ENCODE measurements around the gene CXCL14.

CXCL14 gene

GRCh38 chr5:135566422-135567400 lies 12.1 kb downstream of the CXCL14 start:
- no peak for DNase-seq

GRCh38 chr5:135565725-135566421 lies 12.9 kb downstream of the CXCL14 start:
- peak in 1 of 2 experiments; percentile 64 for DNase-seq

- no peak for DNase-seq
These were observed 13.5 kb downstream of the CXCL14 start for GRCh38 chr5:135565266-135565665.

DNA sequence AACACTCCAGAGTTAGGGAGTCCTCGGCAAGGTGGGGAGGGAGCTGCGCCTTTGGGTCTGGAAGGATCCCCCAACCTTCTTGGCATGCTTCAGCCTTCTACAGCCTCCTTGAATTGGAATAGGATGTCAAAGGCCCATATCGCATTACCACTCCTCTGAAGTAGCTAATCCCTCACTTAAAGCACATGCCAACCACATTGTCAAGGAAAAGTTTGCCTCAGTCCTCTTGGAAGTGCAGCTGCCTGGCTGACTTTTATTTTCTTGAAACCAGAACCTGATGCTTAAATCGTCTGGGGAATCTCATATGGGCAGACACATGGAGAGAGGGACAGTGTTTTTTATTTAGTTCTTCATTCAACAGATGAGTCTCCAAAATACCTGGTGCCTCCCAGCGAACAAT lies 14.5 kb downstream of the CXCL14 start:
- no peak for DNase-seq

DNA sequence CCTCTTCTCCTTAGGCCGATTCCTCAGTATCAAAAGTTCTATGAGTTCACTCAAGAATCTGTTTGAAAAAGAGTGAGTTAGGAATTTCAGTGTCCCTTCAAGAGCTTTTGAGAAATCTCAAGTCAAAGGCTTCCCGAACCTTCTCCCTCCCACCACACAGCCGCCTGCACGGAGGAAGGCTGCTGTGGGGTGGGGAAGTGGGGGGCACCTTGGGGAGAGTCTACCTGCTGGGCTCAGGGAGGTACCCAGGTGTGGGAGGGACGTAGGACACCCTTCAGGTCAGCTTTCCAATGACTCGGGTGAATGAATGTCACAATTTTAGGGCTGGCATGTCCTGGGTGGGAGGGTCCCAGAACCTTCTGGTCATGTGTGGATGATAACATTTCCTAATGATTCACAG lies 17.5 kb downstream of the CXCL14 start:
- DNase-seq: no peak

GRCh38 chr5:135560858-135561257 lies 17.9 kb downstream of the CXCL14 start:
- peak; percentile 19 to 83 for DNase-seq

- peak in 1 of 2 experiments; percentile 3 for DNase-seq
These were observed 19.4 kb downstream of the CXCL14 start for GRCh38 chr5:135559354-135559753.

DNA sequence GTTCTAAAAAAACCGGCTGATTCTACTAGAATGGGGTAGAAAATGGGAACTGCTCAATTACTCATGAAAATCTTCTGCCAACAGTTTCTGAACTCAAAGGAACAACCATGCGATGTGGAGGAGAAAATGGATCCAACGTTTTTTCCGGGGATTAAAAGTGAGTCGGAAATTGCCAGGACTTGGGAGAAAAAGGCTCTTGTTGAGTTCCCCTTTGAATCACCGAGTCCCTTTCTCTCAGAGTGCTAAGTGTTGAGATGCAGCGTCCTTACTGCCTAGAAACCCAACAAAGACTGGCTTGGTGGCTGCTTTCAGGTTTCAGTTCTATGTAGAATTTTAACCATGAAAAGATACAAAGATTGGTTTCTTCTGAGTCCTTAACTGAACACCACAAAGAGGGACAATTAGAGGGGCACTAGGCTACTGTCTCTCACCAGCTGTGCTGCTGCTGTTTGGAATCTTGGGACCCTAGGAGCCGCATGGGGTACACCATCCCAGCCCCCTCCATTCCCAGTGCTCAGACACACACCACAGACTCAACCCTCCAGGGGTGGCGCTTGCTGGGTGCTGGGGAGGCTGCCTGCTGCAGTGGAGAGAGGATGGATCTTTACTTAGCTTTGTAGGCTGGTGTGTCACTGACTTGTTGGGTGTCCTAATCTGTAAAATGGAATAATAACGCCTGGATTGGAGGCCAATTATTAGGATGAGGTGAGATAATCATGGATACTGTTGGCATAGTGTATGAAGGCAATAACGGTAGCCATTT lies 21.5 kb downstream of the CXCL14 start:
- DNase-seq: no peak

GRCh38 chr5:135556620-135557019 lies 22.2 kb downstream of the CXCL14 start:
- DNase-seq: no peak

GRCh38 chr5:135555530-135555929 lies 23.3 kb downstream of the CXCL14 start:
- no peak for DNase-seq

- peak in 1 of 2 experiments; percentile 44 for DNase-seq
These were observed 24.9 kb downstream of the CXCL14 start for GRCh38 chr5:135553688-135554462.

DNA sequence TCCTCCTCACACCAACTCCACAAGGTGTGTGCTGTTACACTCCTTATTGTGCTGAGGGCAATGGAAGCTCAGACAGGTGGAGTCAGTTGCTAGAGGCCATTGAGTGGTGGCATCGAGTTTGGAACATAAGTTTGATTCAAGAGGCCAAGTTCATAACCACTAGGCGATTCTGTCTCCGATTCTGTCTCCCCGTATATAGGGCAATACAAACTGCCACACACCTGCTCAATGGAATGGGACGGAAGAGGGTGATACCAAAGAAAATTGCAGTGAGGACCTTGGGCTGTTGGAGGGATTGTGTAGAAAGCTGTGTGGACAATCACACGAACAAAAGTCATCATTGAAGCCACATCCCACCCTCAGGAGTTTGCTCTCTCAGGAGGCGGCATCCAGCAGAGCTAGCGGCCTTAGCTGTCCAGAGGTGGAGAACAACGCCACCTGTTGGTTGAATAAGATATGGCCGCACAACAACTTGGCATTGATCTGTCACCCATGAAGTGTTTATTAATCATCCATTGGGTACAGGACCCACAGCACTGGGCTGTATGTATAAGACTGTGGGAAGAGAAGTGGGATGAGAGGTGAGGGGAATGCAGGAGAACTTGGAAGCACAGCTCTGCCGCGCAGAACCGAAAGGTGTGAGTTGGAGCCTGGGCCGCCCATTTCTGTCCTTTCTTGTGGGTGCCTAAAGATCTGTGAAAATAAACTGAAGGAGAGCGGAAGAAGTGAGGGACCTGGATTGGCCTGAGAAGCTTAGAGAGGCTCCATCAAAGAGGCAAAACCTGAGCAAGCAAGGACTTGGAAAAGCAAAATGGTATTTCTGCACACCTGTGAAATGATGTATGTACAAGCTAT lies 27.0 kb downstream of the CXCL14 start:
- peak; percentile 58 to 84 for DNase-seq

- DNase-seq: no peak
These were observed 29.4 kb downstream of the CXCL14 start for GRCh38 chr5:135549413-135549812.

DNA sequence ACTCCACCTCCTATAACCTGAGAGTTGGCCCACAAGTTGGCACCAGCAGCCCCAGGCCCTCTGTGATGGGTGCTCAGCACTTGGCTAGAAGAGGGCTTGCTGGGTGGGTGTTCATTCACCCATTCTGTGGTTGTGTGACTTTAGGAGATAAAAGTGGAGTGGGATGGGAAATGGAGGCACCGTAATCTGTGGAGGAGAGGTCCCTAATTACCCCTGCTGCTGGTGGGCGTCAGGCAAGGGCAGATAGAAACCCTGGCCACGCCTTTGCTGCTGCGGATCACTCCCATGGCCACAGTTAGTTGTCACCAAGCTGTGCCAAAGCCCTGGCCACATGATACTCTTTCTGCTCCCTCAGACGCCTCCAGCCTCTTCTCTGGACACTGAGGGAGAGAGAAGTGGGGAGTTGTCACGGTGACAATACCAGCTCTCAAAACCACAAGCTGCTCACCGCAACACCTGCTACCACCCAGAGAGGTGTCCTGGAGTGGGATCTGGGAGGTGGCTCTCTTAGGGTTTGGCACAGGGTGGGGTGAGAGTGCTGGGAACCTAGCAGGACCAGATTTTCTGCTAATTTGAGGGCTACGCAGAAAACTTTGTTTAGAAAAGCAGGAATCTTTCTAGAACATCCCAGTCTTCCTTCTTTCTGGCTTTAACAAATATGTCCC lies 31.1 kb downstream of the CXCL14 start:
- no peak for DNase-seq

GRCh38 chr5:135546912-135547311 lies 31.9 kb downstream of the CXCL14 start:
- no peak for DNase-seq

DNA sequence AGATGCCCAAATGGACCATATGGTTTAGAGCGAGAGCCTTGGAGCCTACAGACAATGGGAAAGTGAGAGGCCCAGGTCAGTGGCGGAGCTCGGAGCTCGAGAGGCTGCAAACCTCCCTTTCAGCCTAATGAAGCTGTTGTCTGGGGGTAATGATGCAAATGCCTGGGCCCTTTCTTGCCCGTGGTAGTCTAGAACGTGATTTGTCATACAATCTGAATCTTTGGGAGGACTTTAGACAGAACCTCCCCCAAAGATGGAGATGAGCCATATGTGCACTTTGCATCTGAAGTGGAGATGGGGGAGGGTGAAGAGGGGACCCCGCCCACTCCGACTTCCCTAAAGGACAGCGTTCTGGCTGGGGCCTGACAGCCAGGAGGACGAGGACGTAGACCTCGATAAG lies 32.7 kb downstream of the CXCL14 start:
- peak in 1 of 2 experiments; percentile 31 for DNase-seq

GRCh38 chr5:135545099-135545498 lies 33.7 kb downstream of the CXCL14 start:
- no peak for DNase-seq

DNA sequence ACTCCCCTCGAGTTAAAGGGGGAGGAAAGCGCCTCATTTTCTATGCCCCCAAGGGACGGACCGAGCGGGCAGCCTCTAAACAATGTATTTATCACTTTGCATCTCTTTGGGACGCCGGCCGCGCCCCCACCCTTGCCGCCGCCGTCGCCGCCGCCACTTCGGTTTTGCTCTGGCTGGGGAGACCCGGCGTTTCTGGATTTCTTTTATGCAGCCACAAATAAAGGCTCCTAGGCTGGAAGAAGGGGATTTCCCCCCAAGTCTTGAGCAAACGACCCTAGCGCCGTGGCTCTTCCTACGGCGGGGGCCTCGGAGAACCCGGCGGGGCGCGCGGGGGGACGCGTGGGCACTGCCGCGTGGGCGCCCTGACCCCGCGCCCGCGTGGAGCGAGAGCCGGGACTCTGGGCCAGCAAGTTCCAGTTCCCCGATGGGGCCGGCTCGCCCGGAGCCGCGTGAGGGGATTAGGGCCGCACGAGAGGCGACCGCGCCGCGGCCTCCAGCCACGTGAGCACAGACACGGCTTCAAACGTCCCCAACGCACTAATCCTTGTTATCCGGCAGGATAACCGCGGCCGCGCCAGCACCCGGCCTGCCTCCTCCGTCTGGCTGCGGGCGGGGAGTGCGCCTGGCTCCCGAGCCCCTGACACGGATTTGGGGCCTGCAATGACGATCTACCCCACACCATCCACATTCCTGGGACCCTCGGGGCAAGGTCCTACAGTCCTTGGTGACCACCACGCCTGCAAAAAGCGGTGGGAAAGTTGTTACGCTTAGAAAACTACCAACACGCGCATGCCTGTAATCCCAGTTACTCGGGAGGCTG lies 35.1 kb downstream of the CXCL14 start:
- DNase-seq: no peak

- DNase-seq: no peak
These were observed 35.7 kb downstream of the CXCL14 start for GRCh38 chr5:135543001-135543484.

All from NCI-H446 (cell line).